Activated CD8-positive, alpha-beta T cell treated with anti-CD3 and anti-CD28 coated beads, Interleukin-2, amount 10 ng/mL, durations not matched to agents 7 days and 5 days (primary cell): ENCODE measurements around the gene ERCC4. TPM values are rescaled to one million over a fixed set of nuclear protein-coding genes. Genes with fewer than 3 reads are reported as not detected.
"Not testable (repeated sequence)": the region's sequence is repeated elsewhere in the genome, so short reads cannot be mapped to it uniquely, and the experiment has no call there.

Experiments
- ATAC-seq: fragments of 150-1000 bp; cut with Tn5 transposase; one replicate; pipeline ENCODE4 v1.10.0; 2021; ENCODE audit warnings: moderate library complexity
- CTCF ChIA-PET: fragments of 350-600 bp; sonication (Branson Sonifier 250); formaldehyde crosslinking; loops from one replicate; lab custom pipeline; 2021; ENCODE audit warnings: antibody characterized with exemption; lab: Charles Lee
- POLR2A ChIA-PET: fragments of 350-600 bp; sonication (Branson Sonifier 250); formaldehyde crosslinking; loops from one replicate; lab custom pipeline; 2021; ENCODE audit warnings: antibody characterized with exemption; lab: Charles Lee
- DNase-seq: peaks from one replicate; pipeline ENCODE4 v3.0.0-alpha.2; 2020
- H3K27ac Mint-ChIP-seq: one replicate; pipeline ENCODE4 v1.8.0; 2021; ENCODE audit warnings: mild to moderate bottlenecking, mixed read lengths
- H3K27me3 Mint-ChIP-seq: one replicate; pipeline ENCODE4 v1.8.0; 2021; ENCODE audit warnings: low read depth, mixed read lengths
- H3K36me3 Mint-ChIP-seq: one replicate; pipeline ENCODE4 v1.8.0; 2021; ENCODE audit warnings: low read depth, mixed read lengths
- H3K4me1 Mint-ChIP-seq: one replicate; pipeline ENCODE4 v1.8.0; 2021; ENCODE audit warnings: low read depth, mixed read lengths
- H3K4me3 Mint-ChIP-seq: one replicate; pipeline ENCODE4 v1.8.0; 2021; ENCODE audit warnings: mild to moderate bottlenecking, mixed read lengths
- H3K9me3 Mint-ChIP-seq: one replicate; pipeline ENCODE4 v1.8.0; 2022; ENCODE audit warnings: mixed read lengths; ENCODE audit not compliant: insufficient read depth
- total RNA-seq, 2 experiments: library from RNA; stranded (reverse); gene quantifications; one replicate each; pipeline ENCODE4 v1.2.3, GENCODE V29; 2021

The ERCC4 gene
- total RNA-seq, 2 experiments from 2014 or later: 8.9 to 12.8 TPM

DNA sequence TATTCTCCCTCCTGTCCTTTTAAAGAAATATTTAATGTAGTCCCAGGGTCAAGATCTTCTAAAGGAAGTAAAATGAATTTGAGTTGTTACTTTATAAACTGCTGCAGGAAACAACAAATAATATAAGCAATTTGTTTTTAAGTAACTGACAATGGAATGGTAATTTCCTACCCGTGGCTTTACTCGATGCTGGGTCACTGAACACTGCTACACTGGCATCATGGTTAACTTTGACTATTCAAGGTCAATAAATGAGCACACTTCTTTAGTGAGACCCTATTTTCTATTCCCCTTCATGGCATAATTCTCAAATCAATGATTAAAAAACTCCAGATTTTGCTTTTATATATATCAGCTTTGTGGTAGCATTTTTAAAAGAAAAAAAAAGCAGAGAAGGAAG, 22.1 kb upstream of the ERCC4 start:
- H3K27ac Mint-ChIP-seq: no peak overlapping the region
- no peaks in the 10 kb centered on the region for H3K9me3 Mint-ChIP-seq
- no peaks in the 10 kb centered on the region for H3K36me3 Mint-ChIP-seq
- no peak for ATAC-seq
- no peaks in the 10 kb centered on the region for H3K27me3 Mint-ChIP-seq
- H3K4me3 Mint-ChIP-seq: no peak overlapping the region
- ChIA-PET CTCF (interaction anchor here (2.6 kb wide), 1 partner anchor 22 kb away, joined by 11 read pairs; the partner anchor contains the start of gene ERCC4), POLR2A (no interaction called here)
- H3K4me1 Mint-ChIP-seq: no peaks in the 10 kb centered on the region
- DNase-seq: no peak

DNA sequence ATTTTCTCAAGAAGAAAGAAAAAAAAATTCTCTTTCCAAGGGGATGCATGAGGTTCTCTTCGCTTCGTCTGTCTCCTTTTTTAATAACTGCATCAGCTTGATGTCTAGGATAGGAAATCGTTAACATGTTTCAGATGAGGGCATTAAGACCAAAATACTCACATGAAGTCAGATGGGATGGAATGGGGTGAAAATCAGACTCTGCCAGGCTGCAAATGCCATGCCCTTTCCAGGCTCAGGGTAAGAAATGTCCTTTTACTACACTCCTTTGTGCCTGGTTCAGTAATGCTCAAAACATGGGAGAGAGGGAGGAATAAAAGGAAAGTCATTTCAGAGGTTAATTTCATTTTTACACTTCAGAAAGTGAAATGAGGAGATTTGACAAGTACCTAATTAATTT, 21.7 kb upstream of the ERCC4 start:
- Mint-ChIP-seq H3K9me3 (no peaks in the 10 kb centered on the region), H3K27me3 (no peaks in the 10 kb centered on the region), H3K36me3 (no peaks in the 10 kb centered on the region), H3K4me3 (no peak overlapping the region), H3K27ac (no peak overlapping the region), H3K4me1 (no peaks in the 10 kb centered on the region)
- ATAC-seq (no peak), DNase-seq (no peak)
- CTCF ChIA-PET: interaction anchor here (2.6 kb wide), 1 partner anchor 22 kb away, joined by 11 read pairs; the partner anchor contains the start of gene ERCC4
- POLR2A ChIA-PET: no interaction called here

DNA sequence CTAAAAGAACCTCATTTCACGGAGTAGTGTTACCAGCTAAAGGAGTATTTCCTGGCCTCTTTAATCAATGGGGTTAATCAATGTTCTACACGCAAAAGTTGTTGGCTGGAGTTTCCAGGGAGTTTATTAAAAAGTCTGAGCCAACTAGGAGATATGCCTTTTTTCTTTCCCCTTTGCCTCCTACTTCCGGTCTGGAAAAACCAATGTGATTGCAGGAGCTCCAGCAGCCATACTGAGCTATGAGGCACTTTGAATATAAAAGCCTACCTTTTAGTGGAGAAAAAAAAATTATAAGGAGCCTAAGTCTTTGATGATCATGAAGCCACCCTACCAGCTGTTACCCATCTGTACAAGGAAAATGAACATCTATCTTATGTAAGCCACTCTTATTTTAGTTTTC, 17.9 kb upstream of the ERCC4 start:
- H3K9me3 Mint-ChIP-seq: no peaks in the 10 kb centered on the region
- POLR2A ChIA-PET: no interaction called here
- ATAC-seq (no peak), DNase-seq (no peak)
- H3K36me3 Mint-ChIP-seq: no peaks in the 10 kb centered on the region
- H3K4me3 Mint-ChIP-seq: no peak overlapping the region
- H3K27ac Mint-ChIP-seq: no peak overlapping the region
- H3K27me3 Mint-ChIP-seq: no peaks in the 10 kb centered on the region
- H3K4me1 Mint-ChIP-seq: peaks cover 6% of the 10 kb centered on the region
- CTCF ChIA-PET: interaction anchor here (1.5 to 2.7 kb wide), 2 partner anchors 17 to 21 kb away, joined by 4 to 26 read pairs; partner anchors contain the start of gene ERCC4

DNA sequence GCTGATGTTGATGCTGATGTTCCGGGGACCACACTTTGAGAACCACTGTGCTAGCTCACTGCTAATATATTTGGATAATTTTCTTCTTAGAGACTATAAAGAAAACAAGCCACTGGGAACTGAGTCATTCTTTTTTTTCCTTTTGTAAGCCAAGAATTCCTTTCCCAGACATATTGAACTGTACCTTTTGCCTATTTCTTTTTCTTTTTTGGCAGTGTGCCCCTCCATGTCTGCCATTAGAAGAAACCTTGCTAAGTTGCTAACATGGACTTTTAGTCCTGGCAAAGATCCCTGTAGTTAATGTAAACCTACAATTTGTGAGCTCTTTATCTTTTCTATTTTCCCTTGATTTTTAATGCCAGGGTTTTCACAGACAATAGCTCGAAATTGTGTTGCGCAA, 17.3 kb upstream of the ERCC4 start:
- H3K27ac Mint-ChIP-seq: no peak overlapping the region
- no peaks in the 10 kb centered on the region for H3K9me3 Mint-ChIP-seq
- POLR2A ChIA-PET: no interaction called here
- CTCF ChIA-PET: interaction anchor here (2.7 kb wide), 1 partner anchor 17 kb away, joined by 26 read pairs; the partner anchor contains the start of gene ERCC4
- DNase-seq: no peak
- ATAC-seq: no peak
- peaks cover 6% of the 10 kb centered on the region for H3K4me1 Mint-ChIP-seq
- H3K27me3 Mint-ChIP-seq: no peaks in the 10 kb centered on the region
- no peak overlapping the region for H3K4me3 Mint-ChIP-seq
- H3K36me3 Mint-ChIP-seq: no peaks in the 10 kb centered on the region

DNA sequence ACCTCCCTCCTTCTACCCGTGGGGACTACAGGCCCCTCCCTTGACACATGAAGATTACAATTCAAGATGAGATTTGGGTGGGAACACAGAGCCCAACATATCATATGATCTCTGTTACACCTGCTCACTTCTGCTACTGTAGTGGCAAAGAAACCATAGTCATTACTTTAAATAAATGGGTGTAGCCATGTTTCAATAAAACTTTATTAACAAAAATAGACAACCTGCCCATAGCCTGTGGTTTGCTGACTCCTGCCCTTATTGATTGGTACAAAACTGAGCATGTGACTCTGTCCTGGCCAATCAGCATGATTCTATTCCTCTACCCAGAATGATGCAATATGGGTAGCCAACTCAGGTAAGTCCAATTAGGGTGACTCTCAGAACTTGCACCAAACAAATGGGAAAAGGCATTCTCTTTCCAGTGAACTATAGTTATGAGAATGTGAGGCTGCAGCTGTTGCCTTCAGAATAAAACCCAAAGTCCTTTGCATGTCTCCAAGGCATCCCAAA, 15.7 kb upstream of the ERCC4 start:
- no peak overlapping the region for H3K27ac Mint-ChIP-seq
- no peaks in the 10 kb centered on the region for H3K9me3 Mint-ChIP-seq
- peaks cover 6% of the 10 kb centered on the region for H3K4me1 Mint-ChIP-seq
- H3K36me3 Mint-ChIP-seq: no peaks in the 10 kb centered on the region
- H3K27me3 Mint-ChIP-seq: peaks cover 3% of the 10 kb centered on the region
- no peak overlapping the region for H3K4me3 Mint-ChIP-seq
- ChIA-PET POLR2A (no interaction called here), CTCF (interaction anchor here (1.0 to 4.0 kb wide), 2 partner anchors 15 to 19 kb away, joined by 3 to 33 read pairs; partner anchors contain the start of gene ERCC4)
- no peak for ATAC-seq
- DNase-seq: no peak

DNA sequence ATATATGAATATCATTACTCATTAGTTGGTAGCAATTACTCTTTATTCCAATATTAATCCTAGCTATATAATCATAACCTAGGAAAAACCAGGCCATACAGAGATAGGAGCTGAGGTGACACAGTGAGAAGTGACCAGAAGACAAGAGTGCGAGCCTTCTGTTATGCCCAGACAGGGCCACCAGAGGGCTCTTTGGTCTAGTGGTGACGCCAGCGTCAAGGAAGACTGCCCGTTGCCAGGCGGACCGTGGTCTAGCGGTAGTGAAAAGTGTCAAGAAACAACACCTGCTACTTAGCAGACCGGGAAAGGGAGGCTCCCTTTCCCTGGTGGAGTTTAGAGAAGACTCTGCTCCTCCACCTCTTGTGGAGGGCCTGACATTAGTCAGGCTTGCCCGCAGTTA, 15.1 kb upstream of the ERCC4 start:
- H3K4me3 Mint-ChIP-seq, ATAC-seq, POLR2A ChIA-PET, H3K36me3 Mint-ChIP-seq, H3K27ac Mint-ChIP-seq, H3K4me1 Mint-ChIP-seq, H3K27me3 Mint-ChIP-seq, H3K9me3 Mint-ChIP-seq: not testable (repeated sequence)
- CTCF ChIA-PET: interaction anchor here (1.0 to 4.0 kb wide), 3 partner anchors 11 to 19 kb away, joined by 3 to 33 read pairs (median 3); partner anchors contain the start of gene ERCC4
- DNase-seq: peak; percentile 41

DNA sequence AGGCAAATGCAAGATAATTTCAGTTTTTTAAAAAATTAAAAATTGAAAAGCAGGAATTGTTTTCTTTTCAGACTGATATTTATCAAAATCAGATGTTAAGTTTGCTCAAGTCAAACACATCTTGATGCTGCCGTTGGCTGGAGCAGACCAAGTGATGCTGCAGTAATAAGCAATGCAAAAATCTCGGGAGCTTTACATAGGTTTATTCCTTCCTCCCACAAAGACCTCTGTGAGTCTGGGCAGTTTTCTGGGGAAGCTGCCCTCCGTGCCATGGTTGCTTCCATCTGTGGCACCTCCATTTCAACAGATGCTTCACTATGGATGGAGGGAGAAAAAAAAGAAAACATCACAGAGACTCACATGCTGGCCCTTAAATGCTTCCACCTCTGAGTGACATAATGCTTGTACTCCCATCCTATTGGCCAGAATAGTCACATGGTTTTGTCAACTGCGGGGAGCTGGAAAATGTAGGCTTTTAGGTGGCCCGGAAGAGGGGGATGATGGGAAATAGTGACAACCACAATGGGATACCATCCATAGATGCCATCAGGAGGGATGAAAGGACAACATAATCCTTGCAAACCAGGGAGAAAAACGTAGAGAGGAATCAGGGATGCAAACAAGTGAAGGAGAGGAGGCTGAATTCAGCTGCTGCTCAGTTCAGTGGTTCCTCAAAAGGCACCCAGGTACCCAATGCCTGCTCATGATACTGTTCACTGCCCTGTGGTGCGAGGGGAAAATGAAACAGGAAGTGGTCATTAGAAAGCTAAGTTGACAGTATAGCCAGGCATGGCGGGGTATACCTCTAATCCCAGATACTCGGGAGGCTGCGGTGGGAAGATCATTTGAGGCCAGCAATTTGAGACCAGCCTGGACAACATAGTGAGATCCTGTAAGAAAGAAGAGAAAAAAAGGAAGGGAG, 13.5 kb upstream of the ERCC4 start:
- Mint-ChIP-seq H3K27ac (no peak overlapping the region), H3K4me1 (peaks cover 6% of the 10 kb centered on the region), H3K36me3 (no peaks in the 10 kb centered on the region), H3K9me3 (no peaks in the 10 kb centered on the region), H3K27me3 (peaks cover 4% of the 10 kb centered on the region), H3K4me3 (no peak overlapping the region)
- DNase-seq (no peak), ATAC-seq (no peak)
- ChIA-PET POLR2A (interaction anchor here (0.6 kb wide), 1 partner anchor 1159 kb away, joined by 3 read pairs; no protein-coding TSS in a partner anchor), CTCF (interaction anchor here (1.3 to 4.0 kb wide), 3 partner anchors 12 to 15 kb away, joined by 3 to 33 read pairs (median 3); partner anchors contain the start of gene ERCC4)

DNA sequence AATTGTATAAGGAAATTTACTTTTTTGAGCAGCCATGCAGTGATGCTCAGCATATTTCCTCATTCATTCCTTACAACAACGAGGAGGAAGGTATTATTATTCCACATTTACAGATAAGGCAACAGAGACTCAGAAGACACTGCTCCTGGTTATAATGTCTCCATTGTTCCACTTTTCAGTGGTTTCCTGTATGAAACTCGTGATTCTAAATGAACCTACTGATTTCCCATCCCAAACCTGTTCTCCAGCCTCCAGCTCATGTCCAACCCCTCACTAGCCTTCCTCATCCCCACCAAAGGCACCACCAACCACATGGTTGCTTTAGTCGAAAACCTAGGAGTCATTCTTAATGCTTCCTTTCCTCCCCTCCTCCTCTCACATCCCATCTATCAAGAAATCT, 12.5 kb upstream of the ERCC4 start:
- H3K27ac Mint-ChIP-seq: no peak overlapping the region
- DNase-seq: no peak
- ChIA-PET POLR2A (interaction anchor here (0.6 kb wide), 1 partner anchor 1160 kb away, joined by 3 read pairs; no protein-coding TSS in a partner anchor), CTCF (interaction anchor here (1.5 to 4.0 kb wide), 2 partner anchors 12 to 16 kb away, joined by 3 to 33 read pairs; partner anchors contain the start of gene ERCC4)
- H3K4me3 Mint-ChIP-seq: no peak overlapping the region
- peaks cover 6% of the 10 kb centered on the region for H3K4me1 Mint-ChIP-seq
- peaks cover 9% of the 10 kb centered on the region for H3K27me3 Mint-ChIP-seq
- no peaks in the 10 kb centered on the region for H3K9me3 Mint-ChIP-seq
- ATAC-seq: no peak
- H3K36me3 Mint-ChIP-seq: no peaks in the 10 kb centered on the region

DNA sequence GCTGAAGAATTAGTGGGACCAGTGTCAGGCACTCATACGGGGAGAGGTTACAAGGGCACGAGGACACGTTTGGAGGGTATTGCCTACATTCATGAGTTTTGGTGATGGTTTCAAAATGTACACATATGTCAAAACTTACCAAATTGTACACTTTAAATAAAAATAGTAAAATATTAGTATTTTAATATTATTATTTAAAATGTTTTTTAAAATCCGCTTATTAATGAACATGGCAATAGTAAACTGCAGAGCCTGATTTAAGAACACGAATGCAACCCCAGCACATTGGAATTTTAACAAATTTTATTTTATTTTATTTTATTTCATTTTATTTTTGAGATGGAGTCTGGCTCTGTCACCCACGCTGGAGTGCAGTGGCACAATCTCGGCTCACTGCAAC, 10.9 kb upstream of the ERCC4 start:
- H3K27me3 Mint-ChIP-seq: peaks cover 13% of the 10 kb centered on the region
- no peak overlapping the region for H3K4me3 Mint-ChIP-seq
- no peak for DNase-seq
- H3K27ac Mint-ChIP-seq: no peak overlapping the region
- peaks cover 6% of the 10 kb centered on the region for H3K4me1 Mint-ChIP-seq
- POLR2A ChIA-PET: no interaction called here
- no peak for ATAC-seq
- H3K36me3 Mint-ChIP-seq: no peaks in the 10 kb centered on the region
- no peaks in the 10 kb centered on the region for H3K9me3 Mint-ChIP-seq
- CTCF ChIA-PET: interaction anchor here (1.0 kb wide), 1 partner anchor 11 kb away, joined by 4 read pairs; the partner anchor contains the start of gene ERCC4

DNA sequence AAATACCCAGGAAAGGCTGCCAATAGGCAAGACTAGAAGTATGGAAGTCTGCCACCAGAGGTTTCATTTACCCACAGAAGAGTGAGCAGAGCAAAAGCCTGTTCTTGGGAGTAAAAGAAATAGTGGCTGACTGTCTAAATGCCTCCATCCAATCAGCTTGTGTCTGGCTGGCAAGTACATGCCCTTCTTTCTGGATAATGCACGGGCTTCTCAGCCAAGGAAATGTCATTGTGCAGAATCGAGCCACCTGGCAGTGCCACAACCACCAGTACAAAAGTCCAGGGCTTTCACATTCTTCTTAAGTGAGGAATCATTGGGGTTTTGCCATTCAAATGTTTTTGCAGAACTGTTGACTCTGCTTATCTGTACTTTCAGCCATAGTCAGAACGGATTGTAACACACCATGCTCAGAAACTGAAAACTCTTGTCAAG, 10.1 kb upstream of the ERCC4 start:
- Mint-ChIP-seq H3K36me3 (no peaks in the 10 kb centered on the region), H3K27ac (no peak overlapping the region), H3K4me3 (no peak overlapping the region), H3K4me1 (peaks cover 6% of the 10 kb centered on the region), H3K27me3 (peaks cover 18% of the 10 kb centered on the region), H3K9me3 (no peaks in the 10 kb centered on the region)
- POLR2A ChIA-PET: no interaction called here
- no peak for DNase-seq
- CTCF ChIA-PET: no interaction called here
- no peak for ATAC-seq

DNA sequence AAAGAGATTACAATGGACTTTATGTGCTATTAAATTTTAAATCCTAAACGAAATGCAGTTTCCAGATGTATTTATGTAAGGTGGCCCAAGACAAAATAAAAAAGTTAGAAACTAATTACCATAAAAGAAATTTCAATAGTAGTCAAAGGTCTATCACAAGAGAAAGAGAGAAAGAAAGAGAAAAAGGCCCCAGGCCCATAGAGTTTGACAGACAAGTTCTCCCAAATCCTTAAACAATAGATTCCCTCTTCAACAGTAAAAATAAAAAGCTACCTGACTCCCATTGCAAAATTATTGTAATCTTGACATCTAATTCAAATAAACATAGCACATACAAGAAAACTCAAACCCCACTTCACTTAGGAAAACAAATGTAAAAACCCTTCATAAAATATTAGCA, 8.6 kb upstream of the ERCC4 start:
- H3K36me3 Mint-ChIP-seq: no peaks in the 10 kb centered on the region
- POLR2A ChIA-PET: interaction anchor here (0.6 kb wide), 1 partner anchor 8 kb away, joined by 3 read pairs; no protein-coding TSS in a partner anchor
- CTCF ChIA-PET: interaction anchor here (1.5 kb wide), 1 partner anchor 8 kb away, joined by 10 read pairs; the partner anchor contains the start of gene ERCC4
- H3K27me3 Mint-ChIP-seq: peaks cover 18% of the 10 kb centered on the region
- DNase-seq (no peak), ATAC-seq (no peak)
- no peak overlapping the region for H3K4me3 Mint-ChIP-seq
- no peak overlapping the region for H3K27ac Mint-ChIP-seq
- no peaks in the 10 kb centered on the region for H3K9me3 Mint-ChIP-seq
- H3K4me1 Mint-ChIP-seq: peaks cover 6% of the 10 kb centered on the region
